Thoracic aorta (tissue), 2 donors: Measurements from ENCODE around the gene C1QTNF5. TPM values are rescaled to one million over a fixed set of nuclear protein-coding genes. Genes with fewer than 3 reads are reported as not detected.

Source experiments
- ATAC-seq: fragments of 150-250 bp; one replicate; pipeline ENCODE4 v1.8.0; 2017; ENCODE audit warnings: low read depth; ENCODE audit not compliant: insufficient number of reproducible peaks, low FRiP score
- DNase-seq: peaks from one replicate; pipeline ENCODE4 v3.0.0-alpha.2; 2020; ENCODE audit warnings: low spot score
- H3K27ac ChIP-seq, 2 donors: fragments of 200-600 bp; sonication (generic); 1 replicate in 1 of 2; 2 replicates in 1 of 2; pipeline ENCODE4 v1.5.1; 2016; ENCODE audit warnings: mild to moderate bottlenecking in 2 of 2, moderate library complexity in 2 of 2
- H3K27me3 ChIP-seq: fragments of 200-600 bp; sonication (generic); replicated peaks from 2 replicates; pipeline ENCODE4 v1.6.0; 2016; ENCODE audit warnings: mild to moderate bottlenecking; ENCODE audit not compliant: insufficient read depth
- H3K36me3 ChIP-seq: fragments of 200-600 bp; sonication (generic); one replicate; pipeline ENCODE4 v1.5.1; 2016
- H3K4me1 ChIP-seq, 2 donors: fragments of 200-600 bp; sonication (generic); 1 replicate in 1 of 2; 2 replicates in 1 of 2; pipeline versions ENCODE4 v1.5.1 to v1.6.0; 2016; ENCODE audit warnings: low read depth in 2 of 2, mild to moderate bottlenecking in 1 of 2; ENCODE audit not compliant: control insufficient read depth in 1 of 2
- H3K4me3 ChIP-seq: fragments of 200-600 bp; sonication (generic); 2 replicates; pipeline ENCODE4 v1.5.1; 2016; ENCODE audit warnings: mild to moderate bottlenecking
- H3K9me3 ChIP-seq: fragments of 200-600 bp; sonication (generic); 2 replicates; pipeline ENCODE4 v1.5.1; 2016
- total RNA-seq, 2 donors: library from RNA; depleted of rRNA; stranded (reverse); fragments of >200 nt; gene quantifications; one replicate each; pipeline versions ENCODE4 v1.1.0 to v1.2.3, GENCODE V29; 2016
- TF ChIP-seq, protein P1 (sequence below): fragments of 200-600 bp; sonication (generic); IDR thresholded peaks from one replicate; pipeline ENCODE4 v1.5.1; 2019; ENCODE audit warnings: antibody characterized with exemption

Gene C1QTNF5
- total RNA-seq, 2 donors from 2014 or later, result 53.2 to 98.2 TPM

DNA sequence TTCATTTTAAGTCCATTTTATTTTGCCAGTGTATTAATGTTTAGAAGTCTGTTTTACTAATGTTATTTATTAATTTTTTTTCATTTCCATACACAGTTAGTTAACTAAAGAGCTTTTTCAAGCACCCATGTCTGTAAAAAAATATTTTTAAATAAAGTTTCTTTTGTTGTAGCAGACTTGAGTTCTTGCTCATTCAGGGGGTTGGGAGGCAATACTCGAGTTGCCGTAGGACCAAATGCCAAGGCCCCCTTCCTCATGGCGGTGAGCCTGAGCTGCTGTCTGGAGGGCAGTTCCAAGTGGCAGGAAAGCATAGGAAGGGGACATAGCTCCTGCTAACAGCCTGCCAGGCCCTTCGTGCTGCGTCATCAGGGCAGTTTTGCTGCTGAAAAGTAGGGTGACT, 32.7 kb downstream of the C1QTNF5 start:
- ATAC-seq (no peak), DNase-seq (no peak)
- TF ChIP-seq, protein P1, sequence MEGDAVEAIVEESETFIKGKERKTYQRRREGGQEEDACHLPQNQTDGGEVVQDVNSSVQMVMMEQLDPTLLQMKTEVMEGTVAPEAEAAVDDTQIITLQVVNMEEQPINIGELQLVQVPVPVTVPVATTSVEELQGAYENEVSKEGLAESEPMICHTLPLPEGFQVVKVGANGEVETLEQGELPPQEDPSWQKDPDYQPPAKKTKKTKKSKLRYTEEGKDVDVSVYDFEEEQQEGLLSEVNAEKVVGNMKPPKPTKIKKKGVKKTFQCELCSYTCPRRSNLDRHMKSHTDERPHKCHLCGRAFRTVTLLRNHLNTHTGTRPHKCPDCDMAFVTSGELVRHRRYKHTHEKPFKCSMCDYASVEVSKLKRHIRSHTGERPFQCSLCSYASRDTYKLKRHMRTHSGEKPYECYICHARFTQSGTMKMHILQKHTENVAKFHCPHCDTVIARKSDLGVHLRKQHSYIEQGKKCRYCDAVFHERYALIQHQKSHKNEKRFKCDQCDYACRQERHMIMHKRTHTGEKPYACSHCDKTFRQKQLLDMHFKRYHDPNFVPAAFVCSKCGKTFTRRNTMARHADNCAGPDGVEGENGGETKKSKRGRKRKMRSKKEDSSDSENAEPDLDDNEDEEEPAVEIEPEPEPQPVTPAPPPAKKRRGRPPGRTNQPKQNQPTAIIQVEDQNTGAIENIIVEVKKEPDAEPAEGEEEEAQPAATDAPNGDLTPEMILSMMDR, result no peak
- Histone ChIP-seq H3K36me3 (peaks cover 40% of the 10 kb centered on the region), H3K9me3 (no peaks in the 10 kb centered on the region), H3K27me3 (no peaks in the 10 kb centered on the region), H3K4me3 (no peak overlapping the region), H3K27ac (peak overlapping the region; percentile 77 to 91), H3K4me1 (peaks cover 24 to 76% of the 10 kb centered on the region in 2 donors)

DNA sequence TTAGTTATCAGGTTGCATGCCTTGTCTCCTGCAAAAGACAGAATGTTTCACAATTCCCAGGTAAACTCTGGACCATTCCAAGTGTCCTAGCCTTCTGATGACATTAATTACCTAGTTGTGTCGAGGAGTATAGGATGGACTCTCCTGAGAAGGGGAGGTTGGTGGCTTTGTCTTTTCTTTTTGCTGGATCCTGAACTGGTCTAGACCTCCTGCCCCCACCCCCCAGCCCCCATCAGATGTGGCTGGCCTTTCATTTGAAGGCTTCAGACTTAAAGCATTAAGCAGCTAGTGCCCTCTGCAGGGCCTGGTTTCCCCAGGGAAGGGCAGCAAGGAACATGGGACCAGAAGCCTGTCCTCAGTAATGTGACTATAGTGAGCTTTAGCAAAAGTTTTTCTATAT, 33.5 kb downstream of the C1QTNF5 start:
- Histone ChIP-seq H3K9me3 (no peaks in the 10 kb centered on the region), H3K4me3 (no peak overlapping the region), H3K36me3 (peaks cover 32% of the 10 kb centered on the region), H3K4me1 (peaks cover 24 to 69% of the 10 kb centered on the region in 2 donors), H3K27me3 (no peaks in the 10 kb centered on the region), H3K27ac (peak overlapping the region; percentile 77 to 91)
- TF ChIP-seq, protein P1, result no peak
- DNase-seq (no peak), ATAC-seq (no peak)

DNA sequence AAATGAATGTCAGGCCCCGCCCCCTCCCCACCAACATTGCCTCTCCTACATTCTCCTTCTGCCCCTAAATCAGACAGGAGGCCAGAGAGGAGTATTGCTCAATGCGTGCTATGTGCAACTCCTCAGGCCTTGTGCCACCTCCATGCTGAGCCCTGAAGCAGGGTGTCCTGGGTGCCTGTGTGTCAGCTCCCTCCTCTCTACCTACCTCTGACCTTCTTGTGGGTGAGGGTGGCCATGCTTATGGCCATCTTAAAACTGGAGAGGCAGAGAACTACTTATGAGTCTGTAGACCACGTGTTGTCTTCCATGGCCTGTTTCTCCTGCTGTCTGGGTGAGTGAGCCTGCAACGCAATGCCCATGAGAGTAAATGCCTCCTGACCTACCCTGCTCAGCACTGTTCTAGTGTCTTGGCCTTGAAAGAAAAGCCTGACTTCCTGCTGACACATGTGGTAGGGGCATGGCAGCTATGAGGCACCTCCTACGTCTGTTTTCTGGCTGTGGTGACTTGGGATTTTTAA, 34.3 kb downstream of the C1QTNF5 start:
- TF ChIP-seq, protein P1, result no peak
- Histone ChIP-seq H3K36me3 (peaks cover 25% of the 10 kb centered on the region), H3K4me3 (peak overlapping the region; percentile 8), H3K27me3 (no peaks in the 10 kb centered on the region), H3K27ac (peak overlapping the region; percentile 77 to 91), H3K9me3 (no peaks in the 10 kb centered on the region), H3K4me1 (peaks cover 24 to 64% of the 10 kb centered on the region in 2 donors)
- peak; percentile 94 for ATAC-seq
- DNase-seq, result no peak

DNA sequence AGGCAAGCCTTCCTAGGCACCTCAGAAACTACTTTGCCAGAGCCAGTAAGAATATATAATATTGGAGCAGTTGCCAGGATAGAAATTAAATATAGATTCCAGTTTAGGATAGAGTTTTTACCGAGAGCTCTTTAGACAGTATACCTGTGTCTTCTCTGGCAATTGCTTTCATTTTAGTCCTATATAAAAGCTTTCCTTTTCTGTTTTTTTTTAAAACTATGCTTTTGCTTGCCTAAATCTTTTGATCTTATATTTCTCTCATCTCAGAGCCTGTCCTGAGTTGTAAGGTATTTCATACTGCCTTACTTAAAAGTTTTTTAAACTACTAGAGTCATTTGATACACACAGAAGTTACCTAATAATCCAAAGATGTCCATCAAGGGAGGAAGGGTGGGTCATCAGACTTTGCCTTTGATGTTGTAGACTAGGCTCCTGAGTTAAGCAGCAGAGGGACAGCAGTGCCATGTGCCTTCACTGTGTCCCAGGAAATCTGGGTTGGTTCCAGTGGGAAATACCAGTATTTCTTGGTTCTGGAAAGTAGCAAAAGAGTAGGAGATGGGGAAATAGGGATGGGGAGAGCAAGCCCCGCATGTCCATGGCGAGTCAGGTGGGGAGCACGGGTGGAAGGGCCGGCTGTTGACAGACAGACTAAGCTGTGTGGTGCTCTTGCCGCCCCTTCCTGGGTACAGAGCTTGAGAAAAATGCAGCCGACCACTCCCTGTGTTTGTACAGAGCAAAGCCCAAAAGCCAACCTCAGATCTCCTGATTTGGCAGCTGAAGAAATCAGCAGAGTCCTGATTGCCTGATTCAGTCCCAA, 34.9 kb downstream of the C1QTNF5 start:
- DNase-seq (no peak), ATAC-seq (no peak)
- H3K27me3 ChIP-seq, result no peaks in the 10 kb centered on the region
- peak overlapping the region; percentile 8 for H3K4me3 ChIP-seq
- peaks cover 24 to 60% of the 10 kb centered on the region in 2 donors for H3K4me1 ChIP-seq
- no peaks in the 10 kb centered on the region for H3K9me3 ChIP-seq
- TF ChIP-seq, protein P1, result no peak
- peaks cover 18% of the 10 kb centered on the region for H3K36me3 ChIP-seq
- peak overlapping the region; percentile 77 to 91 for H3K27ac ChIP-seq

DNA sequence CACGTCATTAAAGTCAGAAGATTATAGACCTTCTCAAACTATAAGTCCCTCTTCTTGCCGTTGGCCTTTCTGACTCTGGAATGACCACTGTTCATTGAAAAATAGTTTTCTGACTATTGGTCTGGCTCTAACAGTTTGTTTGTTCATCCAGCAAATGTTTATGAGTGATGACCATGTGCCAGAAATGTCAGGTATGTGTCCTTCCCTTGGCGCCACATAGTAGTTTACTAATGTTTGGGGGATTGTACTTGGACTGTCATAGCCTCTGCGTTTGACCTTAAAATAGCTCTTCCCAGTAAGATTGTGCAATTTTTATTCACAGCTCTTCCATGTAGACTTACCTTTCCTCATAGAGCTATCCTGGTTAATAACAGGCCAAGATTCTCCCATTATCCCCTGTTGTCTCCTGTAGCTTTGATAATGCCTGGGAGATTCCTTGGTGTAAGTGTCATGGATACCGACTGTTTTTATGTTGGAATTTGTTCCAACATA, 37.4 kb downstream of the C1QTNF5 start:
- ATAC-seq (no peak), DNase-seq (no peak)
- Histone ChIP-seq H3K9me3 (no peaks in the 10 kb centered on the region), H3K4me3 (no peak overlapping the region), H3K27me3 (no peaks in the 10 kb centered on the region), H3K36me3 (peaks cover 6% of the 10 kb centered on the region), H3K27ac (no peak overlapping the region), H3K4me1 (peaks cover 28 to 56% of the 10 kb centered on the region in 2 donors)
- TF ChIP-seq, protein P1, result no peak
